ENCODE data around the gene SPDYE5. TPM values are rescaled to one million over a fixed set of nuclear protein-coding genes. Genes with fewer than 3 reads are reported as not detected.
"Not testable (repeated sequence)": the region's sequence is repeated elsewhere in the genome, so short reads cannot be mapped to it uniquely, and the experiment has no call there.

The SPDYE5 gene, protein sequence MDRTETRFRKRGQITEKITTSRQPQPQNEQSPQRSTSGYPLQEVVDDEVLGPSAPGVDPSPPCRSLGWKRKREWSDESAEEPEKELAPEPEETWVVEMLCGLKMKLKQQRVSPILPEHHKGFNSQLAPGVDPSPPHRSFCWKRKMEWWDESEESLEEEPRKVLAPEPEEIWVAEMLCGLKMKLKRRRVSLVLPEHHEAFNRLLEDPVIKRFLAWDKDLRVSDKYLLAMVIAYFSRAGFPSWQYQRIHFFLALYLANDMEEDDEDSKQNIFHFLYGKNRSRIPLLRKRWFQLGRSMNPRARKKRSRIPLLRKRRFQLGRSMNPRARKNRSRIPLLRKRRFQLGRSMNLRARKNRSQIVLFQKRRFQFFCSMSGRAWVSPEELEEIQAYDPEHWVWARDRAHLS
- total RNA-seq = not detected in 2 replicates

GRCh38 chr7:75492020-75492419 lies at the start of gene SPDYE5:
Gene SPDYE5, plus strand, starts transcription at chr7:75492320. Its CDS starts 1,728 bp downstream, at chr7:75494048.
- not testable (repeated sequence) for DNase-seq (ENCODE audit: low read depth, low spot score)

GRCh38 chr7:75442465-75443111 lies 49.5 kb upstream of the SPDYE5 start:
- DNase-seq (ENCODE audit: low read depth, low spot score) = not testable (repeated sequence)

GRCh38 chr7:75449946-75450345 lies 42.2 kb upstream of the SPDYE5 start:
- not testable (repeated sequence) for DNase-seq (ENCODE audit: low read depth, low spot score)

DNA sequence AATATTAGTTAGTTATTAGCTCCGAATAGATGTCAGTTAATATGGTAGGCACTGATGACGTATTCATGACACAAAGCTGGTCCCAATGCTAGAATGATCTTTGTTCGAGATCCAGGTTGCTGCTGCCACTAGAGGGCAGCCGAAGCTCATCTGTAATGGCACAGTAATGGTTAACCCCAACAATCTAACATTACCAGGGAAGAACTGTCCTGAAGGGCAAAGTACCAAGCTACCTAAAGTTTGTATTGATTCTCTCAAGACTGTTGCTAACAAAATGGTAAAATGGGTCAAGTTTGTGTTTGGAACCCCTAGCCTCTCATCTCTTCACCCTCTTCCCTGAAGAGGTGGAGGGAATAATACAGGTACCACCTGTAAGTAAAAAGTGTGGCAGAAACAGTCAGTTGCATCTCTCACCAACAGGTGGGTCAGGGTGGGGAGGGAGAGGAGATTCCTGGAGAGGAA lies 39.6 kb upstream of the SPDYE5 start:
- DNase-seq (ENCODE audit: low read depth, low spot score) = not testable (repeated sequence)

GRCh38 chr7:75456403-75456802 lies 35.7 kb upstream of the SPDYE5 start:
- not testable (repeated sequence) for DNase-seq (ENCODE audit: low read depth, low spot score)

GRCh38 chr7:75458034-75458433 lies 34.1 kb upstream of the SPDYE5 start:
- DNase-seq (ENCODE audit: low read depth, low spot score) = not testable (repeated sequence)

GRCh38 chr7:75460541-75460940 lies 31.6 kb upstream of the SPDYE5 start:
- DNase-seq (ENCODE audit: low read depth, low spot score) = not testable (repeated sequence)

- DNase-seq (ENCODE audit: low read depth, low spot score) = not testable (repeated sequence)
These were observed 22.0 kb upstream of the SPDYE5 start for GRCh38 chr7:75470166-75470565.

DNA sequence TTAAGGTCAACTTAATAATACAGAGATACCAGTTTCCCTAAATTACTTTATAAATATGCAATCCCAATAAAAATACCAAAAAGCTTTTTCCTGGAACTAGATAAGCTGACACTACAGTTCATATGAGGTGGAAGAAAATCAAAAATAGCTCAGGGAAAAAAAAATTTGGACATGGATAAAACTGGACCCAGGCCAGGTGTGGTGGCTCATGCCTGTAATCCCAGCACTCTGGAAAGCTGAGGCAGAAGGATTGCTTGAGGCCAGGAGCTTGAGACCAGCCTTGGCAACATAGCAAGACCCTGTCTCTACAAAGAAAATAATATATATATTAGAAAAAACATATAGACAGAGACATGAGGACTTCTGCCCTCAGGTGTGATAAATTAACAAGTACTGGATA lies 14.7 kb upstream of the SPDYE5 start:
- DNase-seq (ENCODE audit: low read depth, low spot score) = not testable (repeated sequence)

DNA sequence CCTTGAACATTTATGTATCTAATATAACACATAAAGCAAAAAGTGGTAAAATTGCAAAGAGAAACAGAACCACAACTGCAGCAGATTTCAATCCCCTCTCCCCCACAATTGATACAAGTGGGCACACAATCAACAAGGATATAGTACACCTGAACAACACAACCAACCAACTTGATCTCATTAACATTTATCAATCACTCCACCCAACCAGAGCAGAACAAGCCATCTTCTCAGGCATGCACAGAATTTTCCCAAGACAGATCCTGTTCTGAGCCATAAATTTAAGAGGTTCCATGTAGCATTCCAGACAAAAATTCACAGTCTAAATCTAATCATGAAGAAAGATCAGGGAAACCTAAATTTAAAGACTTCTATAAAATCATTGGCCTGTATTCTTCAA lies 11.8 kb upstream of the SPDYE5 start:
- DNase-seq (ENCODE audit: low read depth, low spot score) = not testable (repeated sequence)

DNA sequence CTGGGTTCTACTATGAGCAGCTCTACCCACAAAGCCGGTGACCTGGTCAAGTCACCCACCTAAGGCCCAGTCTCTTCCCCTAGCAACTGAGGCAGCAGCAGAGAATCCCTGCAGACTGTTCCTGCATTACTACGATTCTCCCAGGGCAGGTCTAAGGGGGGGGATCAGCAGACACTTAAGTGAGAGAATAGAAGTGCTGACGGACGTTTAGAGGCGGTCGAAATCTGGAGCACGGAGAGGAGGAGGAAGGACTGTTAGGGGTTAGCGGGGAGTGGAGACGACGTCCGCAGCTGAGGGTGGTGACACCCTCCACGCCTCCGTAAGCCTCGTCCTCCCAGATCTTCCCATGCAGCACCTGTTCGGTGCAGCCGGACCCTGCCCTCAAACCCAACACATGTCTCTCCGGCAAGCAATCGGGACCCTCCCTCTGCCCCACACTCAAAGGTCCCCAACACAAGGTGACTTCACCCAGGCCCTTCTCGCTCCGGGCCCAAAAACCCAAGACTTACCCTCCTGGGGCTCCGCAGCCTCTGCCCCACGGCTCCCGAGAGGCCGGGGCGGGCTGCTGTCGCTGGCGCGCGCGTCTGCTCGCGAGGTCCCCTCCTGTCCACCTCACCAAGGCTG lies 6.7 kb upstream of the SPDYE5 start:
- DNase-seq (ENCODE audit: low read depth, low spot score) = not testable (repeated sequence)

GRCh38 chr7:75485979-75486643 lies 6.0 kb upstream of the SPDYE5 start, which contains the start of gene POM121C:
Gene POM121C, minus strand, starts transcription at chr7:75486299. Its CDS starts 44,803 bp downstream, at chr7:75441496.
- peak; percentile 20 for DNase-seq (ENCODE audit: low read depth, low spot score)

DNA sequence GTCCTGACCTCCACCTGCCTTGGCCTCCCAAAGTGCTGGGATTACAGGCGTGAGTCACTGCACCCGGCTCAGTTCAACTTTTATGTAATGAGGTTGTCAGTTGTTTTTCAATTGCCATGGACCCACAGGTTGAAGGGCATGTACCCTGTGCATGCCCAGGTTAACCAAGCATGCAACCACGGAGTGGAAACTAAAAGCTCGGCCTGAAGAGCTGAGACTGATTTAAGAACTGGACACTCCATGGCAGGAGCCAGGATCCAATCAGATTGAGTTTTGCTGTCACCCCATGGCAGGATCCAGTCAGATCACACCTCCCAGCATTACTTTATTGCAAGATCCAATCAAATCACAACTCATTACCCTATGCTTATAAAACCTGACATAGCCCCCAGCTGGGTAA lies 16.9 kb downstream of the SPDYE5 start:
- not testable (repeated sequence) for DNase-seq (ENCODE audit: low read depth, low spot score)

DNA sequence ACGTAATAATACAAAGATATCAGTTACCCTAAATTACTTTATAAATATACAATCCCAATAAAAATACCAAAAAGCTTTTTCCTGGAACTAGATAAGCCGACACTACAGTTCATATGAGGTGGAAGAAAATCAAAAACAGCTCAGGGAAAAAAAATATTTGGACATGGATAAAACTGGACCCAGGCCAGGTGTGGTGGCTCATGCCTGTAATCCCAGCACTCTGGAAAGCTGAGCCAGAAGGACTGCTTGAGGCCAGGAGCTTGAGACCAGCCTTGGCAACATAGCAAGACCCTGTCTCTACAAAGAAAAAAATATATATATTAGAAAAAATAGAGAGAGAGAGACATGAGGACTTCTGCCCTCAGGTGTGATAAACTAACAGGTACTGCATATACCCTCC lies 26.7 kb downstream of the SPDYE5 start:
- DNase-seq (ENCODE audit: low read depth, low spot score) = not testable (repeated sequence)

DNA sequence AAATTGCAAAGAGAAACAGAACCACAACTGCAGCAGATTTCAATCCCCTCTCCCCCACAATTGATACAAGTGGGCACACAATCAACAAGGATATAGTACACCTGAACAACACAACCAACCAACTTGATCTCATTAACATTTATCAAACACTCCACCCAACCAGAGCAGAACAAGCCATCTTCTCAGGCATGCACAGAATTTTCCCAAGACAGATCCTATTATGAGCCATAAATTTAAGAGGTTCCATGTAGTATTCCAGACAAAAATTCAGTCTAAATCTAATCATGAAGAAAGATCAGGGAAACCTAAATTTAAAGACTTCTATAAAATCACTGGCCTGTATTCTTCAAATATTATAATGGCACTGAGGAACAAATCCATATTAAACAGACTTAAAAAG lies 29.6 kb downstream of the SPDYE5 start:
- DNase-seq (ENCODE audit: low read depth, low spot score) = not testable (repeated sequence)

- not testable (repeated sequence) for DNase-seq (ENCODE audit: low read depth, low spot score)
These were observed 35.2 kb downstream of the SPDYE5 start for GRCh38 chr7:75527224-75527722.

- no peak for DNase-seq (ENCODE audit: low read depth, low spot score)
These were observed 39.3 kb downstream of the SPDYE5 start for GRCh38 chr7:75531359-75531821.

- DNase-seq (ENCODE audit: low read depth, low spot score) = no peak
These were observed 40.5 kb downstream of the SPDYE5 start for GRCh38 chr7:75532639-75533038.

DNA sequence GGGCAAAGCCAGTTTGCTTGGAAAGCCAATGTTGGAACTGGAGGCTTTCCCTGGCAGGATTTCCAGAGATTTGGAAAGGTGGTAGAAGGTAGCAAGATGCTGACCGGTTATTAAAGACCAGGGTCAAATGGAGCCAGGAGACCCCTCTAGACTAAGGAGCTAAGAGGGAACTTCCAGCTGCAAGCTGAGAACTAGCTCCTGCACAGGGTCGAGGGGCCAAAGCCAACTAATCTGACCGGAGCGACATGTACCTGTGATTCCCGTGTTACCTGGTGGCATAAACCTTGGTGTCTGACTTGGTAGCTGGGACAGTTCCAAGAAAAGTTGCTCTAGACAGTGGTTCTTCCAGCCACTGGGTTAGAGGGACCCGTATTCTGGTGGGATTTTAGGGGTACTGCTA lies 41.8 kb downstream of the SPDYE5 start:
- DNase-seq (ENCODE audit: low read depth, low spot score) = no peak

- no peak for DNase-seq (ENCODE audit: low read depth, low spot score)
These were observed 42.7 kb downstream of the SPDYE5 start for GRCh38 chr7:75534727-75535307.

DNA sequence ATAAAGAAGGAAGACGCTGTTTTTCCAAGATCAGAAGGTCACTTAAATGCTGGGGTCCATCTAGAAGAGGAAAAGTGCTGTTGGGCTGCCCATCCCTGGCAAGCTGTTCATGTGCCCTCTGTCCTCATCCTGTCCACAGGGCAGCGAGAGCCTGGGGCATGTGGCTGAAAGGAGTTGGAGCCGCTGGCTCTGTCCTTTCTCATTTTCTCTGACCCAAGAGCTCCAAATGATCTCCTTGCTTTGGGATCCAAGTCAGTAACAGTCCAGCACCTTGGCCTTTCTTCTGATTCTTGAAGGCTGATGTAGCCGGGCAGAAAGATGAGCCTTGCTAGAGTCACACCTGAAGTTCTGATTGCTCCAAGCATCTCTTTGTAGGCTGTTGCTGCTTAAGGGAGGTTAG lies 44.4 kb downstream of the SPDYE5 start:
- DNase-seq (ENCODE audit: low read depth, low spot score) = no peak
